ENCODE data around the gene DIS3. TPM values are rescaled to one million over a fixed set of nuclear protein-coding genes. Genes with fewer than 3 reads are reported as not detected.

DIS3 gene
- 14.7 to 22.2 TPM (median 19.4 TPM) in 5 replicates for total RNA-seq (2022; extraction: Qiagen RNA extraction; ENCODE audit: low read depth)

GRCh38 chr13:72781451-72782439 lies at the start of gene DIS3, which contains the start of gene PIBF1:
Gene DIS3 (minus strand): TSS chr13:72781900. CDS start chr13:72781832, 68 bp downstream.
Gene PIBF1 (plus strand): TSS chr13:72782133. CDS start chr13:72783470, 1,337 bp downstream.

GRCh38 chr13:72727417-72728289 lies 54.0 kb downstream of the DIS3 start, which contains the start of the genes BORA and MZT1:
Gene BORA (plus strand): TSS chr13:72727923. CDS start chr13:72728941, 1,018 bp downstream.
Gene MZT1 (minus strand): TSS chr13:72727629. CDS start chr13:72727602, 27 bp downstream.

Other genes starting within 250 kb of the DIS3 start
- gene MZT1, start 54.3 kb downstream of the DIS3 start, total RNA-seq (2022; extraction: Qiagen RNA extraction; ENCODE audit: low read depth), result 5.1 to 14.5 TPM (median 9.4 TPM) in 5 replicates
- 6.2 to 8.6 TPM (median 7.7 TPM) in 5 replicates for gene BORA, start 54.0 kb downstream of the DIS3 start, total RNA-seq (2022; extraction: Qiagen RNA extraction; ENCODE audit: low read depth)
- 3.2 to 6.6 TPM (median 4.4 TPM) in 5 replicates for gene PIBF1, start 233 bp upstream of the DIS3 start, total RNA-seq (2022; extraction: Qiagen RNA extraction; ENCODE audit: low read depth)